ENCODE measurements around the gene ESD. TPM values are rescaled to one million over a fixed set of nuclear protein-coding genes. Genes with fewer than 3 reads are reported as not detected.
"Not testable (repeated sequence)": the region's sequence is repeated elsewhere in the genome, so short reads cannot be mapped to it uniquely, and the experiment has no call there.

Gene ESD
- total RNA-seq, 2 donors from 2014 or later = 76.3 to 113 TPM

- H3K36me3 ChIP-seq = no peaks in the 10 kb centered on the region
- TF ChIP-seq CTCF (IDR thresholded peaks at IDR 0.05) = no peak
- no peak for DNase-seq (ENCODE audit: low spot score)
- H3K27me3 ChIP-seq = no peaks in the 10 kb centered on the region
- no peak overlapping the region for H3K27ac ChIP-seq
- no peak overlapping the region for H3K4me3 ChIP-seq
- H3K9me3 ChIP-seq = peaks cover 0 to 11% of the 10 kb centered on the region in 2 donors
- no peaks in the 10 kb centered on the region for H3K4me1 ChIP-seq
These were observed 20.1 kb upstream of the ESD start for GRCh38 chr13:46817095-46817494.

- H3K36me3 ChIP-seq = no peaks in the 10 kb centered on the region
These were observed 19.4 kb upstream of the ESD start for GRCh38 chr13:46816371-46816770.

GRCh38 chr13:46812301-46812797 is 15.4 kb upstream of the ESD start:
- H3K4me3 ChIP-seq = no peak overlapping the region
- no peak for TF ChIP-seq CTCF (IDR thresholded peaks at IDR 0.05)
- no peaks in the 10 kb centered on the region for H3K27me3 ChIP-seq
- no peaks in the 10 kb centered on the region for H3K36me3 ChIP-seq
- H3K4me1 ChIP-seq = no peaks in the 10 kb centered on the region
- no peak overlapping the region for H3K27ac ChIP-seq
- H3K9me3 ChIP-seq = peaks cover 0 to 15% of the 10 kb centered on the region in 2 donors
- DNase-seq (ENCODE audit: low spot score) = no peak

More at GRCh38 chr13:46816371-46816770, 19.4 kb upstream of the ESD start:
- peaks cover 0 to 15% of the 10 kb centered on the region in 2 donors for H3K9me3 ChIP-seq
- no peak for DNase-seq (ENCODE audit: low spot score)
- no peaks in the 10 kb centered on the region for H3K4me1 ChIP-seq
- no peaks in the 10 kb centered on the region for H3K27me3 ChIP-seq
- no peak for TF ChIP-seq CTCF (IDR thresholded peaks at IDR 0.05)
- H3K4me3 ChIP-seq = no peak overlapping the region
- H3K27ac ChIP-seq = no peak overlapping the region

GRCh38 chr13:46810440-46810839 is 13.5 kb upstream of the ESD start:
- Histone ChIP-seq H3K36me3 (no peaks in the 10 kb centered on the region), H3K4me1 (no peaks in the 10 kb centered on the region), H3K9me3 (peaks cover 0 to 15% of the 10 kb centered on the region in 2 donors), H3K27me3 (no peaks in the 10 kb centered on the region), H3K4me3 (no peak overlapping the region), H3K27ac (no peak overlapping the region)
- no peak for DNase-seq (ENCODE audit: low spot score)
- TF ChIP-seq CTCF (IDR thresholded peaks at IDR 0.05) = no peak

- not testable (repeated sequence) for H3K4me3 ChIP-seq, H3K4me1 ChIP-seq, H3K27ac ChIP-seq
These were observed 8.0 kb upstream of the ESD start for GRCh38 chr13:46804921-46805320.

GRCh38 chr13:46804391-46804815 is 7.4 kb upstream of the ESD start:
- H3K4me1 ChIP-seq = no peaks in the 10 kb centered on the region
- no peaks in the 10 kb centered on the region for H3K9me3 ChIP-seq
- no peak overlapping the region for H3K27ac ChIP-seq
- H3K36me3 ChIP-seq = no peaks in the 10 kb centered on the region
- H3K4me3 ChIP-seq = no peak overlapping the region
- H3K27me3 ChIP-seq = no peaks in the 10 kb centered on the region
- DNase-seq (ENCODE audit: low spot score) = no peak
- TF ChIP-seq CTCF (IDR thresholded peaks at IDR 0.05) = no peak

More at GRCh38 chr13:46804921-46805320, 8.0 kb upstream of the ESD start:
- DNase-seq (ENCODE audit: low spot score); H3K27me3 ChIP-seq; H3K9me3 ChIP-seq; H3K36me3 ChIP-seq: not testable (repeated sequence)

All from right atrium auricular region (tissue), 2 donors.